NT2/D1 (cell line): ENCODE measurements around the gene SAMD10.

Experiments
- YY1 ChIP-seq: IDR thresholded peaks from 2 replicates; pipeline ENCODE4 v1.6.1; 2011; ENCODE audit not compliant: insufficient read length, insufficient read depth
- ZNF274 ChIP-seq: IDR thresholded peaks from 2 replicates; pipeline ENCODE4 v1.6.1; 2011; ENCODE audit warnings: mild to moderate bottlenecking, low read depth, low read length

- TF ChIP-seq ZNF274 (no peak), YY1 (no peak)
Observed at GRCh38 chr20:64011366-64011779, 31.9 kb upstream of the SAMD10 start.
